Lung (tissue), 12 donors: ENCODE data around the gene VOPP1. TPM values are rescaled to one million over a fixed set of nuclear protein-coding genes. Genes with fewer than 3 reads are reported as not detected.

Experiments
- ATAC-seq: fragments of 200-7000 bp; cut with Tn5 transposase; one replicate; pipeline ENCODE4 v1.9.1; 2020; ENCODE audit warnings: moderate number of reproducible peaks; ENCODE audit not compliant: insufficient read depth, low FRiP score
- DNase-seq, 3 donors: peaks; one replicate each; pipeline ENCODE4 v3.0.0-alpha.2; 2013 to 2017
- H3K27ac ChIP-seq, 2 donors: one replicate each; pipeline ENCODE4 v1.5.1; 2013; ENCODE audit warnings: mild to moderate bottlenecking in 2 of 2, moderate library complexity in 2 of 2, control low read depth in 1 of 2, inconsistent platforms in 1 of 2, low read depth in 1 of 2, low read length in 1 of 2
- H3K27me3 ChIP-seq, 3 donors: one replicate each; pipeline ENCODE4 v1.5.1; 2013; ENCODE audit warnings: low read length in 2 of 3; ENCODE audit not compliant: control insufficient read depth in 3 of 3, insufficient read depth in 3 of 3
- H3K36me3 ChIP-seq, 4 donors: one replicate each; pipeline ENCODE4 v1.5.1; 2013; ENCODE audit warnings: low read length in 4 of 4, mild to moderate bottlenecking in 1 of 4, moderate library complexity in 1 of 4; ENCODE audit not compliant: control insufficient read depth in 4 of 4, insufficient read depth in 4 of 4
- H3K4me1 ChIP-seq, 5 donors: one replicate each; pipeline ENCODE4 v1.5.1; 2013; ENCODE audit warnings: low read length in 5 of 5, mild to moderate bottlenecking in 2 of 5, moderate library complexity in 1 of 5; ENCODE audit not compliant: control insufficient read depth in 5 of 5, insufficient read depth in 5 of 5
- H3K4me3 ChIP-seq: one replicate; pipeline ENCODE4 v1.5.1; 2013; ENCODE audit warnings: mild to moderate bottlenecking, control low read depth, moderate library complexity
- H3K9ac ChIP-seq, 2 donors: one replicate each; pipeline ENCODE4 v1.5.1; 2013; ENCODE audit warnings: low read length in 2 of 2, control low read depth in 1 of 2; ENCODE audit not compliant: insufficient read depth in 1 of 2
- H3K9me3 ChIP-seq, 4 donors: one replicate each; pipeline ENCODE4 v1.5.1; 2013; ENCODE audit warnings: low read length in 3 of 4, mild to moderate bottlenecking in 1 of 4, moderate library complexity in 1 of 4; ENCODE audit not compliant: control insufficient read depth in 4 of 4, insufficient read depth in 3 of 4
- CTCF ChIP-seq: IDR thresholded peaks from 2 replicates; pipeline ENCODE4 v1.5.1; 2012; ENCODE audit warnings: mild to moderate bottlenecking; ENCODE audit errors: control extremely low read depth, extremely low read depth
- WGBS, 2 donors: extraction: QIAGEN DNeasy Blood & Tissue Kit; methylation state at CpG; one replicate each; pipeline ENCODE4 v1.1.7; 2013; 5-methylcytosine and 5-hydroxymethylcytosine counted together
- polyA plus RNA-seq, 2 donors: library from polyadenylated mRNA; stranded (reverse); fragments of 200-250 nt; gene quantifications; one replicate each; pipeline ENCODE4 v1.2.1, GENCODE V29; 2013
- total RNA-seq, 2 donors: library from RNA; depleted of rRNA in 1 of 2; stranded (reverse); fragments of >200 nt in 1 of 2; gene quantifications; one replicate each; pipeline ENCODE4 v1.2.1, GENCODE V29; 2014 to 2021
- donor health status: control.
- donor health status: control.
- donor health status: Bipolar disorder and iron deficiency.
- donor health status: healthy.
- donor health status: DM: yes; HTN: yes; CAD: no.

Gene VOPP1
- total and polyA plus RNA-seq, 4 donors, result 25.8 to 64.0 (median 38.0) TPM

GRCh38 chr7:55533050-55533728 lies 39.1 kb downstream of the VOPP1 start:
- Histone ChIP-seq H3K27me3 (no peaks in the 10 kb centered on the region), H3K4me3 (no peak overlapping the region), H3K27ac (peak overlapping the region in 1 of 2 donors; percentile 73), H3K9me3 (no peaks in the 10 kb centered on the region), H3K9ac (no peak overlapping the region), H3K4me1 (peaks cover 0 to 23% (median 0%) of the 10 kb centered on the region in 5 donors), H3K36me3 (no peaks in the 10 kb centered on the region)
- TF ChIP-seq CTCF, result no peak
- no peak for ATAC-seq
- DNase-seq, result no peak
- WGBS, 2 donors, result 45 to 55% methylated on average over 4 of the region's 4 CpGs

- ATAC-seq, result no peak
- no peak overlapping the region for H3K27ac ChIP-seq
Measured at GRCh38 chr7:55532150-55532917, 40.0 kb downstream of the VOPP1 start.

GRCh38 chr7:55531536-55531935 lies 40.8 kb downstream of the VOPP1 start:
- H3K27ac ChIP-seq, result no peak overlapping the region
- H3K4me1 ChIP-seq, result peaks cover 0 to 16% (median 0%) of the 10 kb centered on the region in 5 donors
- WGBS, 2 donors, result 95 to 96% methylated on average over 5 of the region's 5 CpGs
- H3K9me3 ChIP-seq, result no peaks in the 10 kb centered on the region
- no peak for TF ChIP-seq CTCF
- no peaks in the 10 kb centered on the region for H3K36me3 ChIP-seq
- no peak overlapping the region for H3K4me3 ChIP-seq
- H3K9ac ChIP-seq, result no peak overlapping the region
- ATAC-seq (no peak), DNase-seq (no peak)
- no peaks in the 10 kb centered on the region for H3K27me3 ChIP-seq

More at GRCh38 chr7:55532150-55532917, 40.0 kb downstream of the VOPP1 start:
- no peak for TF ChIP-seq CTCF
- no peak overlapping the region for H3K9ac ChIP-seq
- no peaks in the 10 kb centered on the region for H3K9me3 ChIP-seq
- no peak overlapping the region for H3K4me3 ChIP-seq
- DNase-seq, result no peak
- H3K36me3 ChIP-seq, result no peaks in the 10 kb centered on the region
- H3K27me3 ChIP-seq, result no peaks in the 10 kb centered on the region
- WGBS, 2 donors, result 86 to 89% methylated on average over 8 of the region's 8 CpGs
- H3K4me1 ChIP-seq, result peaks cover 0 to 18% (median 0%) of the 10 kb centered on the region in 5 donors
